Jurkat, Clone E6-1 (cell line): ENCODE data around the gene PLG. TPM values are rescaled to one million over a fixed set of nuclear protein-coding genes. Genes with fewer than 3 reads are reported as not detected.
A peak's percentile ranks its signal among the peaks of the same experiment; 100 is the strongest.
"Not testable (repeated sequence)": the region's sequence is repeated elsewhere in the genome, so short reads cannot be mapped to it uniquely, and the experiment has no call there.

ENCODE experiments used
- DNase-seq: peaks from one replicate; pipeline ENCODE4 v3.0.0-alpha.2; 2011; ENCODE audit warnings: low read depth, low spot score
- H3K4me3 ChIP-seq: 2 replicates; pipeline ENCODE4 v1.5.1; 2011; ENCODE audit warnings: mild to moderate bottlenecking, low read length, control low read depth, moderate library complexity
- polyA plus RNA-seq: library from polyadenylated mRNA; unstranded; fragments of >200 nt; gene quantifications from one replicate; pipeline ENCODE4 v1.2.1, GENCODE V29; 2012; ENCODE audit warnings: missing spikeins; ENCODE audit not compliant: insufficient read length, insufficient read depth

Gene PLG
- not detected for polyA plus RNA-seq

GRCh38 chr6:160701918-160702680 lies at the start of gene PLG:
TSS of gene PLG (plus strand) at chr6:160702244. CDS start at chr6:160702305, 61 bp downstream.
- not testable (repeated sequence) for H3K4me3 ChIP-seq, DNase-seq

- no peak overlapping the region for H3K4me3 ChIP-seq
- no peak for DNase-seq
Measured at GRCh38 chr6:160659562-160659961, 42.5 kb upstream of the PLG start.

GRCh38 chr6:160661216-160661615 lies 40.8 kb upstream of the PLG start:
- no peak for DNase-seq
- H3K4me3 ChIP-seq, result no peak overlapping the region

GRCh38 chr6:160662429-160662828 lies 39.6 kb upstream of the PLG start:
- no peak for DNase-seq

GRCh38 chr6:160662842-160663241 lies 39.2 kb upstream of the PLG start:
- H3K4me3 ChIP-seq, result no peak overlapping the region
- DNase-seq, result no peak

More at GRCh38 chr6:160662429-160662828, 39.6 kb upstream of the PLG start:
- no peak overlapping the region for H3K4me3 ChIP-seq

GRCh38 chr6:160664198-160664597 lies 37.8 kb upstream of the PLG start, which contains the start of gene LPA:
TSS of gene LPA (minus strand) at chr6:160664275. CDS start at chr6:160664214, 61 bp downstream.
- DNase-seq, result not testable (repeated sequence)

GRCh38 chr6:160667639-160668481 lies 34.2 kb upstream of the PLG start:
- H3K4me3 ChIP-seq, result no peak overlapping the region
- DNase-seq, result peak; percentile 47

More at GRCh38 chr6:160664198-160664597, 37.8 kb upstream of the PLG start, which contains the start of gene LPA:
- not testable (repeated sequence) for H3K4me3 ChIP-seq

- no peak for DNase-seq
- H3K4me3 ChIP-seq, result no peak overlapping the region
Measured at GRCh38 chr6:160668589-160668988, 33.5 kb upstream of the PLG start.

- not testable (repeated sequence) for H3K4me3 ChIP-seq, DNase-seq
Measured at GRCh38 chr6:160676418-160676817, 25.6 kb upstream of the PLG start.

- DNase-seq, result no peak
- no peak overlapping the region for H3K4me3 ChIP-seq
Measured at GRCh38 chr6:160678230-160678629, 23.8 kb upstream of the PLG start.

GRCh38 chr6:160678744-160679401 lies 23.2 kb upstream of the PLG start:
- no peak overlapping the region for H3K4me3 ChIP-seq
- DNase-seq, result no peak

- DNase-seq, result no peak
- no peak overlapping the region for H3K4me3 ChIP-seq
Measured at GRCh38 chr6:160679402-160679769, 22.7 kb upstream of the PLG start.

- H3K4me3 ChIP-seq, DNase-seq: not testable (repeated sequence)
Measured at GRCh38 chr6:160685101-160685761, 16.8 kb upstream of the PLG start.

- H3K4me3 ChIP-seq, result no peak overlapping the region
- no peak for DNase-seq
Measured at GRCh38 chr6:160685762-160686450, 16.1 kb upstream of the PLG start.

GRCh38 chr6:160690458-160690857 lies 11.6 kb upstream of the PLG start:
- no peak for DNase-seq
- H3K4me3 ChIP-seq, result no peak overlapping the region

GRCh38 chr6:160691617-160692016 lies 10.4 kb upstream of the PLG start:
- no peak for DNase-seq
- H3K4me3 ChIP-seq, result no peak overlapping the region

- no peak for DNase-seq
Measured at GRCh38 chr6:160692369-160692959, 9.6 kb upstream of the PLG start.

GRCh38 chr6:160695025-160695424 lies 7.0 kb upstream of the PLG start:
- not testable (repeated sequence) for H3K4me3 ChIP-seq, DNase-seq

More at GRCh38 chr6:160692369-160692959, 9.6 kb upstream of the PLG start:
- no peak overlapping the region for H3K4me3 ChIP-seq
